ENCODE data around the gene NEDD4. TPM values are rescaled to one million over a fixed set of nuclear protein-coding genes. Genes with fewer than 3 reads are reported as not detected.

NEDD4 gene
- total RNA-seq, 4 donors from 2014 or later = 16.7 to 40.4 (median 29.4) TPM

GRCh38 chr15:56038015-56038414 lies 44.6 kb upstream of the NEDD4 start:
- TF ChIP-seq, protein P1, sequence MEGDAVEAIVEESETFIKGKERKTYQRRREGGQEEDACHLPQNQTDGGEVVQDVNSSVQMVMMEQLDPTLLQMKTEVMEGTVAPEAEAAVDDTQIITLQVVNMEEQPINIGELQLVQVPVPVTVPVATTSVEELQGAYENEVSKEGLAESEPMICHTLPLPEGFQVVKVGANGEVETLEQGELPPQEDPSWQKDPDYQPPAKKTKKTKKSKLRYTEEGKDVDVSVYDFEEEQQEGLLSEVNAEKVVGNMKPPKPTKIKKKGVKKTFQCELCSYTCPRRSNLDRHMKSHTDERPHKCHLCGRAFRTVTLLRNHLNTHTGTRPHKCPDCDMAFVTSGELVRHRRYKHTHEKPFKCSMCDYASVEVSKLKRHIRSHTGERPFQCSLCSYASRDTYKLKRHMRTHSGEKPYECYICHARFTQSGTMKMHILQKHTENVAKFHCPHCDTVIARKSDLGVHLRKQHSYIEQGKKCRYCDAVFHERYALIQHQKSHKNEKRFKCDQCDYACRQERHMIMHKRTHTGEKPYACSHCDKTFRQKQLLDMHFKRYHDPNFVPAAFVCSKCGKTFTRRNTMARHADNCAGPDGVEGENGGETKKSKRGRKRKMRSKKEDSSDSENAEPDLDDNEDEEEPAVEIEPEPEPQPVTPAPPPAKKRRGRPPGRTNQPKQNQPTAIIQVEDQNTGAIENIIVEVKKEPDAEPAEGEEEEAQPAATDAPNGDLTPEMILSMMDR (IDR thresholded peaks at IDR 0.05) = no peak
- TF ChIP-seq POLR2A (IDR thresholded peaks at IDR 0.05) = no peak
- intact Hi-C loops (cut with DNase I; ENCODE audit: low total_unique reads) = no loop called here
- no peak for DNase-seq (ENCODE audit: low spot score in 2 of 2)
- no peak overlapping the region for H3K4me3 ChIP-seq (ENCODE audit: low read depth, poor library complexity, severe bottlenecking)
- 32 to 43% methylated on average over 3 of the region's 3 CpGs for WGBS, 2 donors

GRCh38 chr15:56036546-56037067 lies 43.2 kb upstream of the NEDD4 start:
- 87 to 90% methylated on average over 5 of the region's 5 CpGs for WGBS, 2 donors
- DNase-seq (ENCODE audit: low spot score in 2 of 2) = no peak
- no peak overlapping the region for H3K4me3 ChIP-seq (ENCODE audit: low read depth, poor library complexity, severe bottlenecking)
- intact Hi-C loops (cut with DNase I; ENCODE audit: low total_unique reads) = no loop called here
- TF ChIP-seq, protein P1 (IDR thresholded peaks at IDR 0.05) = no peak
- TF ChIP-seq POLR2A (IDR thresholded peaks at IDR 0.05) = no peak

- intact Hi-C loops (cut with DNase I; ENCODE audit: low total_unique reads) = no loop called here
- DNase-seq (ENCODE audit: low spot score in 2 of 2) = no peak
- no peak overlapping the region for H3K4me3 ChIP-seq (ENCODE audit: low read depth, poor library complexity, severe bottlenecking)
- 85 to 93% methylated on average over 2 of the region's 2 CpGs for WGBS, 2 donors
- TF ChIP-seq, protein P1 (IDR thresholded peaks at IDR 0.05) = no peak
- no peak for TF ChIP-seq POLR2A (IDR thresholded peaks at IDR 0.05)
Observed at GRCh38 chr15:56035166-56035565, 41.8 kb upstream of the NEDD4 start.

GRCh38 chr15:56034514-56034913 lies 41.1 kb upstream of the NEDD4 start:
- WGBS, 2 donors = 82 to 87% methylated on average over 2 of the region's 2 CpGs
- no peak overlapping the region for H3K4me3 ChIP-seq (ENCODE audit: low read depth, poor library complexity, severe bottlenecking)
- DNase-seq (ENCODE audit: low spot score in 2 of 2) = no peak
- intact Hi-C loops (cut with DNase I; ENCODE audit: low total_unique reads) = no loop called here
- no peak for TF ChIP-seq POLR2A (IDR thresholded peaks at IDR 0.05)
- TF ChIP-seq, protein P1 (IDR thresholded peaks at IDR 0.05) = no peak

GRCh38 chr15:56032373-56032772 lies 39.0 kb upstream of the NEDD4 start:
- WGBS, 2 donors = 91 to 100% methylated on average over 1 of the region's 1 CpG
- TF ChIP-seq POLR2A (IDR thresholded peaks at IDR 0.05) = no peak
- TF ChIP-seq, protein P1 (IDR thresholded peaks at IDR 0.05) = no peak

GRCh38 chr15:56031836-56032235 lies 38.4 kb upstream of the NEDD4 start:
- TF ChIP-seq, protein P1 (IDR thresholded peaks at IDR 0.05) = no peak
- TF ChIP-seq POLR2A (IDR thresholded peaks at IDR 0.05) = no peak
- DNase-seq (ENCODE audit: low spot score in 2 of 2) = no peak
- intact Hi-C loops (cut with DNase I; ENCODE audit: low total_unique reads) = no loop called here
- WGBS, 2 donors = 87 to 88% methylated on average over 6 of the region's 6 CpGs
- no peak overlapping the region for H3K4me3 ChIP-seq (ENCODE audit: low read depth, poor library complexity, severe bottlenecking)

More at GRCh38 chr15:56032373-56032772, 39.0 kb upstream of the NEDD4 start:
- intact Hi-C loops (cut with DNase I; ENCODE audit: low total_unique reads) = no loop called here
- no peak for DNase-seq (ENCODE audit: low spot score in 2 of 2)
- no peak overlapping the region for H3K4me3 ChIP-seq (ENCODE audit: low read depth, poor library complexity, severe bottlenecking)

Measured in lower leg skin (tissue), 4 donors.